ENCODE results near the gene NINL. TPM values are rescaled to one million over a fixed set of nuclear protein-coding genes. Genes with fewer than 3 reads are reported as not detected.

NINL gene
- total and polyA plus RNA-seq, 10 donors = 3.1 to 16.1 (median 8.1) TPM

DNA sequence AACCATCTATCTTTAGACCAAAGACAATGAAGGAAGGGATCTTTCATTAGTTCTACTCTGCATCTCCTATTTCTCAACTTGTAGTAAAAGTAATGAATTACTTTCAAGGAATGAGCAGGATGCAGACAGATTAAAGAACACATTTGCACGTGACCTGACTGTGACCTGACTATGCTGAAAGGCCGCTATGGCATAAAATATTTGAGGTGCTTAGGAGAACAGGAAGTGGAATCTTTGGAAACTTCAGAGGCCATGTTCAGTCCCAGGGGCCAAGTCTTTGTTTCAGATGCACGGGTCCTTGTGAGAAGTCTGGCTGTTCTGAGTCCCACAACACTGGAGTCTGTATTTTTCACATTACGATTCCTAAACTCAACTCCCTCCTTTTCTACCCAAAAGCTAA is 41.0 kb downstream of the NINL start:
- no peaks in the 10 kb centered on the region for H3K9me3 ChIP-seq
- TF ChIP-seq POLR2A (IDR thresholded peaks at IDR 0.05) (no peak), POLR2AphosphoS5 (IDR thresholded peaks at IDR 0.05) (no peak)
- TF ChIP-seq, protein P1, sequence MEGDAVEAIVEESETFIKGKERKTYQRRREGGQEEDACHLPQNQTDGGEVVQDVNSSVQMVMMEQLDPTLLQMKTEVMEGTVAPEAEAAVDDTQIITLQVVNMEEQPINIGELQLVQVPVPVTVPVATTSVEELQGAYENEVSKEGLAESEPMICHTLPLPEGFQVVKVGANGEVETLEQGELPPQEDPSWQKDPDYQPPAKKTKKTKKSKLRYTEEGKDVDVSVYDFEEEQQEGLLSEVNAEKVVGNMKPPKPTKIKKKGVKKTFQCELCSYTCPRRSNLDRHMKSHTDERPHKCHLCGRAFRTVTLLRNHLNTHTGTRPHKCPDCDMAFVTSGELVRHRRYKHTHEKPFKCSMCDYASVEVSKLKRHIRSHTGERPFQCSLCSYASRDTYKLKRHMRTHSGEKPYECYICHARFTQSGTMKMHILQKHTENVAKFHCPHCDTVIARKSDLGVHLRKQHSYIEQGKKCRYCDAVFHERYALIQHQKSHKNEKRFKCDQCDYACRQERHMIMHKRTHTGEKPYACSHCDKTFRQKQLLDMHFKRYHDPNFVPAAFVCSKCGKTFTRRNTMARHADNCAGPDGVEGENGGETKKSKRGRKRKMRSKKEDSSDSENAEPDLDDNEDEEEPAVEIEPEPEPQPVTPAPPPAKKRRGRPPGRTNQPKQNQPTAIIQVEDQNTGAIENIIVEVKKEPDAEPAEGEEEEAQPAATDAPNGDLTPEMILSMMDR (IDR thresholded peaks at IDR 0.05 in 8 of 11, conservative IDR thresholded peaks at IDR 0.05 in 3 of 11) = no peak
- no peaks in the 10 kb centered on the region for H3K27me3 ChIP-seq (replicated peaks in 1 of 7)
- intact Hi-C loops (cut with DNase I; ENCODE audit: low total_unique reads) = no loop called here
- H3K27ac ChIP-seq = no peak overlapping the region
- DNase-seq = no peak
- H3K4me1 ChIP-seq = peaks cover 0 to 28% (median 17%) of the 10 kb centered on the region in 6 donors
- 44 to 81% (median 66%) methylated on average over 4 of the region's 4 CpGs for WGBS, 5 donors
- H3K4me3 ChIP-seq = no peak overlapping the region
- H3K36me3 ChIP-seq = no peaks in the 10 kb centered on the region

DNA sequence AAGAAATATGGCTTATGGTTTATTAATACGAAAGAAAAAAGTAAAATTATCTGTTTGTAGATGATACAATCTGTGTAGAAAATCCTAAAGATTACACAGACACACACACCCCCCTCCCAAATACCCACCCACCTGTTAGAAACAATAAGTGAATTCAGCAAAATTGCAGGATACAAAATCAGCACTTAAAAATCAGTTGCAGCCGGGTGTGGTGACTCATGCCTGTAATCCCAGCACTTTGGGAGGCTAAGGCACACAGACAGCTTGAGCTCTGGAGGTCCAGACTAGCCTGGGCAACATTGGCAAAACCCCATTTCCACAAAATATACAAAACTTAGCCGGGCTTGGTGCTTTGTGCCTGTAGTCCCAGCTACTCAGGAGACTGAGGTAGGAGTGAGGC is 42.3 kb downstream of the NINL start:
- intact Hi-C loops (cut with DNase I; ENCODE audit: low total_unique reads) = no loop called here
- Histone ChIP-seq H3K27me3 (replicated peaks in 1 of 7) (no peaks in the 10 kb centered on the region), H3K36me3 (no peaks in the 10 kb centered on the region), H3K9me3 (no peaks in the 10 kb centered on the region), H3K27ac (no peak overlapping the region), H3K4me1 (peaks cover 0 to 33% (median 20%) of the 10 kb centered on the region in 6 donors), H3K4me3 (no peak overlapping the region)
- no peak for DNase-seq
- 75 to 93% (median 89%) methylated on average over 3 of the region's 3 CpGs for WGBS, 5 donors
- TF ChIP-seq, protein P1 (IDR thresholded peaks at IDR 0.05 in 8 of 11, conservative IDR thresholded peaks at IDR 0.05 in 3 of 11) = no peak
- TF ChIP-seq POLR2A (IDR thresholded peaks at IDR 0.05) (no peak), POLR2AphosphoS5 (IDR thresholded peaks at IDR 0.05) (no peak)

DNA sequence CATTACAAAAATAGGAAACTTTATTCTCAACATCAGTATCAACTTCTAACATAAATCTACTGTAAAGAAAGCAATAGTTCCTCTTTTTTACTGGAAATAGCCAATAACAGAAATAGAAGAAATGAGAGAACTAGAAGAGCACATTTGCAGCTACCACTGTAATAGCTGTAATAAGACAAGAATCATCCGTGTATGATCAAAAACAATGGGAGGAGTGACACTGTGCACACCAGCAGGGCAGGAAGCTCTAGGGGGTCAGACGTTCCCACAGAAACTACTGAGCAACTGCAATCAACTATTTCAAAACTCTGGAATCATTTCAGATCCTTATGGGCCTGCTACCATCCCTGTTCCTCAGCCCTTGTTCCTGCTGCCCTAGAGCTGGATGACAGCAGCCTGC is 43.7 kb downstream of the NINL start:
- intact Hi-C loops (cut with DNase I; ENCODE audit: low total_unique reads) = no loop called here
- Histone ChIP-seq H3K36me3 (no peaks in the 10 kb centered on the region), H3K27me3 (replicated peaks in 1 of 7) (no peaks in the 10 kb centered on the region), H3K27ac (peak overlapping the region in 1 of 8 donors; percentile 12), H3K4me1 (peaks cover 0 to 33% (median 20%) of the 10 kb centered on the region in 6 donors), H3K9me3 (no peaks in the 10 kb centered on the region), H3K4me3 (no peak overlapping the region)
- WGBS, 5 donors = 13 to 25% (median 16%) methylated on average over 2 of the region's 2 CpGs
- TF ChIP-seq POLR2AphosphoS5 (IDR thresholded peaks at IDR 0.05) (no peak), POLR2A (IDR thresholded peaks at IDR 0.05) (no peak)
- TF ChIP-seq, protein P1 (IDR thresholded peaks at IDR 0.05 in 8 of 11, conservative IDR thresholded peaks at IDR 0.05 in 3 of 11) = no peak
- no peak for DNase-seq

DNA sequence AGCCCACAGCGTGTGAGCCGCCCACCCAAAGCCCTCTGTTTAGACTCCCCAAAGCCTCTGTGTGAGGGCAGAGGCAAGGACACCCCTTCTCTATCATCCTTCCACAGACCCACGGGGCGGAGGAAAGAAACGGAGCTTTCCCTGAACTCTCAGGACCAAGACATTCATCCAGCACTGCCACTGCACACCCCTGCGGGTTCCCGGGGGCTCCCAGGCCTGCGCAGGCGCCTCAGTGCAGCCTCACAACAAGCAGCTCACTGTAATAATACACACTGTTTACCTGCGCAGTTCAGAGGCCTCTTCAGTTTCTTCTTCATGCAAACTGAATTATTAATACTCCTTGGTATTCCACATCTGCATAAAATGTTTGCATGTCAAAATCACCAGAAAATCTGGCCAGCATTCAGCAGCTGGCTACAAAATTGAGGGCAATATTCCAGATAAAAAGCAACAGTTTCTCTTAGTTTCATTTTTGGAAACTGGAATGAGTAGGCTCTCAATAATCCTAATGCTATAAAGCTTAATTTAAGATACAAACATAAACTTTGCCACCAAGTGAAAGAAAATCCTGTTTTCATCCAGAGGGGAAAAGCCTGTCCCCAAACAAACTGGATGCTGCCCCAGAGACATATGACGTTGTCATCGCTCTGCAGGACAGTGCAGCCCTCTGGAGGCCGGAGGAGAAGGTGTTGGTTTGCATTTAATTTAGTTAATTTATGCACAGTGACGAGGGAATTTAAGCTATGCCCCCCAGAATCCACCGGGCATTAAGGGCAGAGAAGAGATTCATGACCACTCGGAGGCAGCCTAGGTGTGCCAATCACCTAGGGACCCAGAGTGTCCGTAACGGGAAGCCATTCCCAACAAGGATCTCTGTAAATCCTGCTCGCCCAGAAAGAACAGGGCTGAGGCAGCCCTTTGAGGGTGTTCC is 45.3 kb downstream of the NINL start:
- H3K4me3 ChIP-seq = peak overlapping the region in 7 of 8 donors; percentile 6 to 59 (median 26)
- intact Hi-C loops (cut with DNase I; ENCODE audit: low total_unique reads) = no loop called here
- H3K4me1 ChIP-seq = peaks cover 0 to 33% (median 20%) of the 10 kb centered on the region in 6 donors
- no peaks in the 10 kb centered on the region for H3K36me3 ChIP-seq
- no peaks in the 10 kb centered on the region for H3K27me3 ChIP-seq (replicated peaks in 1 of 7)
- peak overlapping the region; percentile 13 to 85 (median 65) for H3K27ac ChIP-seq
- TF ChIP-seq POLR2AphosphoS5 (IDR thresholded peaks at IDR 0.05) (peak in 1 of 3 donors; percentile 21), POLR2A (IDR thresholded peaks at IDR 0.05) (no peak)
- TF ChIP-seq, protein P1 (IDR thresholded peaks at IDR 0.05 in 8 of 11, conservative IDR thresholded peaks at IDR 0.05 in 3 of 11) = peak in 6 of 11 experiments; percentile 16 to 42 (median 29)
- no peak for DNase-seq
- H3K9me3 ChIP-seq = no peaks in the 10 kb centered on the region
- 48 to 79% (median 70%) methylated on average over 19 of the region's 19 CpGs for WGBS, 5 donors

All from spleen (tissue), 11 donors.